Suprapubic skin (tissue), 4 donors: Measurements from ENCODE around the gene CNIH3. TPM values are rescaled to one million over a fixed set of nuclear protein-coding genes. Genes with fewer than 3 reads are reported as not detected.

Experiments used
- DNase-seq, 2 donors: peaks; one replicate each; pipeline ENCODE4 v3.0.0-alpha.2; 2019; ENCODE audit warnings: low spot score in 2 of 2
- H3K27ac ChIP-seq: fragments of 200-600 bp; sonication (generic); one replicate; pipeline ENCODE4 v1.5.1; 2019
- H3K27me3 ChIP-seq: fragments of 200-600 bp; sonication (generic); one replicate; pipeline ENCODE4 v1.5.1; 2019
- H3K36me3 ChIP-seq: fragments of 200-600 bp; sonication (generic); one replicate; pipeline ENCODE4 v1.5.1; 2019
- H3K4me1 ChIP-seq: fragments of 200-600 bp; sonication (generic); one replicate; pipeline ENCODE4 v1.5.1; 2019
- H3K4me3 ChIP-seq: fragments of 200-600 bp; sonication (generic); one replicate; pipeline ENCODE4 v1.5.1; 2019; ENCODE audit warnings: mild to moderate bottlenecking
- H3K9me3 ChIP-seq: fragments of 200-600 bp; sonication (generic); one replicate; pipeline ENCODE4 v1.5.1; 2019
- EP300 ChIP-seq: sonication (generic); formaldehyde crosslinking; IDR thresholded peaks from one replicate; pipeline ENCODE4 v1.6.1; 2017; ENCODE audit warnings: antibody characterized with exemption
- POLR2A ChIP-seq, 2 donors: fragments of 450-650 bp; IDR thresholded peaks; one replicate each; pipeline ENCODE4 v1.6.1; 2017; ENCODE audit warnings: antibody characterized with exemption in 2 of 2, mild to moderate bottlenecking in 2 of 2, moderate library complexity in 2 of 2
- POLR2AphosphoS5 ChIP-seq, 3 donors: sonication (generic); formaldehyde crosslinking; IDR thresholded peaks; one replicate each; pipeline ENCODE4 v1.6.1; 2017; ENCODE audit warnings: antibody characterized with exemption in 3 of 3
- WGBS: methylation state at CpG from one replicate; pipeline ENCODE4 v1.1.5; 2018; 5-methylcytosine and 5-hydroxymethylcytosine counted together
- total RNA-seq, 4 donors: library from RNA; depleted of rRNA; stranded (reverse); fragments of >200 nt; gene quantifications; one replicate each; pipeline ENCODE4 v1.1.0, GENCODE V29; 2016
- TF ChIP-seq, protein P1 (sequence below), 2 donors: fragments of 200-600 bp in 1 of 2; fragments of 450-650 bp in 1 of 2; sonication (generic) in 1 of 2; IDR thresholded peaks; one replicate each; pipeline ENCODE4 v1.5.1; 2016 to 2019; ENCODE audit warnings: antibody characterized with exemption in 2 of 2, mild to moderate bottlenecking in 1 of 2, moderate library complexity in 1 of 2

The CNIH3 gene
- total RNA-seq, 4 donors from 2014 or later = 0.57 to 6.7 (median 0.62) TPM; not detected in 1

DNA sequence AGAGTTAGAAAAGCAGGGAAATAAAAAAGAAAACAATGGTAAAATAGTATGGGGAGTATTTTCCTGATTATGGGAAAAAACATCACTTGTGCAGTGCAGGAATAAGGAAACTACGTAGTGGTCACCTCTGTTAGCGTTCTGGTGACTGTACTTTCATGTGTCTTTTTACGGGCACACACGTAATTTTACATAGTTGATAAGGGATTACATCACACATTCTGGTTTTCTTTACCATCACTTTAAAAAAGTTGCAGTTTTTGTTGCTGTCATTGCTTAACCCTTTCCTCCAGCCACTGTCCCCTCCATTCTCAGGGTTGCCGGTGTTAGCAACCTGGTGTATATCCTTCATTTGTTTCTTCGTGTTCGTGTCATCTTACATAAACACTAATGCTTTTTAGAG lies 35.1 kb downstream of the CNIH3 start:
- Histone ChIP-seq H3K36me3 (no peaks in the 10 kb centered on the region), H3K4me3 (no peak overlapping the region), H3K27me3 (no peaks in the 10 kb centered on the region), H3K4me1 (peaks cover 7% of the 10 kb centered on the region), H3K27ac (no peak overlapping the region), H3K9me3 (no peaks in the 10 kb centered on the region)
- DNase-seq = no peak
- 96% methylated on average over 7 of the region's 7 CpGs for WGBS
- TF ChIP-seq, protein P1, sequence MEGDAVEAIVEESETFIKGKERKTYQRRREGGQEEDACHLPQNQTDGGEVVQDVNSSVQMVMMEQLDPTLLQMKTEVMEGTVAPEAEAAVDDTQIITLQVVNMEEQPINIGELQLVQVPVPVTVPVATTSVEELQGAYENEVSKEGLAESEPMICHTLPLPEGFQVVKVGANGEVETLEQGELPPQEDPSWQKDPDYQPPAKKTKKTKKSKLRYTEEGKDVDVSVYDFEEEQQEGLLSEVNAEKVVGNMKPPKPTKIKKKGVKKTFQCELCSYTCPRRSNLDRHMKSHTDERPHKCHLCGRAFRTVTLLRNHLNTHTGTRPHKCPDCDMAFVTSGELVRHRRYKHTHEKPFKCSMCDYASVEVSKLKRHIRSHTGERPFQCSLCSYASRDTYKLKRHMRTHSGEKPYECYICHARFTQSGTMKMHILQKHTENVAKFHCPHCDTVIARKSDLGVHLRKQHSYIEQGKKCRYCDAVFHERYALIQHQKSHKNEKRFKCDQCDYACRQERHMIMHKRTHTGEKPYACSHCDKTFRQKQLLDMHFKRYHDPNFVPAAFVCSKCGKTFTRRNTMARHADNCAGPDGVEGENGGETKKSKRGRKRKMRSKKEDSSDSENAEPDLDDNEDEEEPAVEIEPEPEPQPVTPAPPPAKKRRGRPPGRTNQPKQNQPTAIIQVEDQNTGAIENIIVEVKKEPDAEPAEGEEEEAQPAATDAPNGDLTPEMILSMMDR (IDR thresholded peaks at IDR 0.05) = no peak
- TF ChIP-seq POLR2A (IDR thresholded peaks at IDR 0.05) = no peak
- no peak for TF ChIP-seq EP300
- TF ChIP-seq POLR2AphosphoS5 (IDR thresholded peaks at IDR 0.05) = no peak

DNA sequence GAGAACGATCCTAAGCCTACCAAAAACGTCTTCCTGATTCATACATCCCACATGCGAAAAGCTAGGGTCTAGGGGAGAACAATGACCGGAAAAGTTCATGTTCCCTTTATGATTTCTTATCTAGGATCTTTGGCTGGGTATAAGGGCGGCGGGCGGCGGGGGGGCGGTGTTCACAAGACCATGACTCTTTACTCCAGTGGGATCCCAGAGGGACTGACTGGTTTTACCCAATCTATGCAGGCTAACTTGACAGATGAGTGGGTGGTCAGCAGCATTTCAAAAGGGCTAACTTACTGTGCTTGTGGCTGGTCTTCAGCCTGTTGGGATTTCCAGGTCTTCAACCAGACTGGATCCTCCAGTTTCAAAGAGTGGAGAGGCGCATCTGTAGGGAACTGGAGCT lies 40.3 kb downstream of the CNIH3 start:
- H3K4me3 ChIP-seq = no peak overlapping the region
- peaks cover 7% of the 10 kb centered on the region for H3K4me1 ChIP-seq
- no peaks in the 10 kb centered on the region for H3K27me3 ChIP-seq
- no peak for TF ChIP-seq POLR2AphosphoS5 (IDR thresholded peaks at IDR 0.05)
- no peak for TF ChIP-seq POLR2A (IDR thresholded peaks at IDR 0.05)
- no peak for TF ChIP-seq EP300
- no peaks in the 10 kb centered on the region for H3K9me3 ChIP-seq
- 93% methylated on average over 10 of the region's 10 CpGs for WGBS
- H3K27ac ChIP-seq = no peak overlapping the region
- H3K36me3 ChIP-seq = no peaks in the 10 kb centered on the region
- no peak for DNase-seq

DNA sequence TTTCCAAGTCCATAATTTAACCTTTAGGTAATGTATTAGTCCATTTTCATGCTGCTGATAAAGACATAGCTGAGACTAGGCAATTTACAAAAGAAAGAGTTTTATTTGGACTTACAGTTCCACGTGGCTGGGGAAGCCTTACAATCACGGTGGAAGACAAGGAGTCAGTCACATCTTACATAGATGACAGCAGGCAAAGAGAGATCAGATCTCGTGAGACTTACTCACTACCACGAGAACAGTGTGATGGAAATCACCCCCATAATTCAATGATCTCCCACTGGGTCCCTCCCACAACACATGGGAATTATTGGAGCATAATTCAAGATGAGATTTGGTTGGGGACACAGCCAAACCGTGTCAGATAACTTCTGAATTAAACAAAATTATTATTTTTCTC lies 44.0 kb downstream of the CNIH3 start:
- Histone ChIP-seq H3K4me3 (no peak overlapping the region), H3K27ac (no peak overlapping the region), H3K9me3 (no peaks in the 10 kb centered on the region), H3K36me3 (no peaks in the 10 kb centered on the region), H3K27me3 (no peaks in the 10 kb centered on the region), H3K4me1 (no peaks in the 10 kb centered on the region)
- TF ChIP-seq, protein P1 (IDR thresholded peaks at IDR 0.05) = no peak
- no peak for TF ChIP-seq EP300
- no peak for TF ChIP-seq POLR2A (IDR thresholded peaks at IDR 0.05)
- TF ChIP-seq POLR2AphosphoS5 (IDR thresholded peaks at IDR 0.05) = no peak
- DNase-seq = no peak
- 62% methylated on average over 5 of the region's 5 CpGs for WGBS

DNA sequence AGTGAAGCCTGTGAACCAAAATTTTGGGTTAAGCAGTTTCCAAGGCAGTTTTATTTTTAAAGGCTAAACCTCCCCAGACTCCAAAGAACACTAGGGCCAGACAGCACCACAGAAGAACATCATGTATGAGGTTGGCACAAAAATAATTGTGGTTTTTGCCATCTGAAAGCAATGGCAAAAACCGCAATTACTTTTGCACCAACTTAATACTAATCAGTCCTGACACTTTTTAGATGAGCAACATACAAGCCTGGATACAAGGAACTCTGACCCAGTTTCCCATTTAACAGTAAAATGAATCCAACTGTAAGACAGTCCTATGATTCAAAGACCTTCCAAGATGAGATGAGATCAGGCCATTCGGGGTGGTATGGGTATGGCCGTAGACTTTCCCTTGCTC lies 46.8 kb downstream of the CNIH3 start:
- DNase-seq = no peak
- no peaks in the 10 kb centered on the region for H3K9me3 ChIP-seq
- H3K4me1 ChIP-seq = no peaks in the 10 kb centered on the region
- WGBS = 91% methylated on average over 3 of the region's 3 CpGs
- no peak overlapping the region for H3K27ac ChIP-seq
- no peak for TF ChIP-seq EP300
- no peak for TF ChIP-seq POLR2A (IDR thresholded peaks at IDR 0.05)
- no peak for TF ChIP-seq POLR2AphosphoS5 (IDR thresholded peaks at IDR 0.05)
- TF ChIP-seq, protein P1 (IDR thresholded peaks at IDR 0.05) = no peak
- no peak overlapping the region for H3K4me3 ChIP-seq
- H3K27me3 ChIP-seq = no peaks in the 10 kb centered on the region
- no peaks in the 10 kb centered on the region for H3K36me3 ChIP-seq

DNA sequence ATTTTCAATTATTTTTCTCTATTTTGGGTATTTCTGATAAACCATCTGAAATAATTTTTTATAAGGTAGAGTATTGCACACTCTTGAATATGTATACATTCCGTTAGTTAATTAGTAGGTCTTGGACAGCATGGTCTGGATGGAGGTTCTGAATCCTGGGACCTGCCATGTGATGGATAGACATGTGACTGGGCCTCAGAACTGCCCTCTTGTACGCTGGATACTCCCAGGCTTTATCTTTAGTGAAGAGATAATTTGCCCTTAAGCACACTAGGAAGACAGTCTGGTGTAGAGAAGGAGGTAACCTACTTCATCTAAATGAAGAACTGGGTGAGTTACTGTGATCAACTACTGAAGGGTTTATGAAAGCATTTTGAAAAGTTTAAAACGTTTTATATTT lies 48.9 kb downstream of the CNIH3 start:
- Histone ChIP-seq H3K4me1 (no peaks in the 10 kb centered on the region), H3K36me3 (no peaks in the 10 kb centered on the region), H3K9me3 (no peaks in the 10 kb centered on the region), H3K27me3 (no peaks in the 10 kb centered on the region), H3K27ac (no peak overlapping the region), H3K4me3 (no peak overlapping the region)
- no peak for DNase-seq
- 79% methylated on average over 3 of the region's 3 CpGs for WGBS
- TF ChIP-seq POLR2A (IDR thresholded peaks at IDR 0.05) (no peak), POLR2AphosphoS5 (IDR thresholded peaks at IDR 0.05) (no peak), EP300 (no peak)
- TF ChIP-seq, protein P1 (IDR thresholded peaks at IDR 0.05) = no peak

DNA sequence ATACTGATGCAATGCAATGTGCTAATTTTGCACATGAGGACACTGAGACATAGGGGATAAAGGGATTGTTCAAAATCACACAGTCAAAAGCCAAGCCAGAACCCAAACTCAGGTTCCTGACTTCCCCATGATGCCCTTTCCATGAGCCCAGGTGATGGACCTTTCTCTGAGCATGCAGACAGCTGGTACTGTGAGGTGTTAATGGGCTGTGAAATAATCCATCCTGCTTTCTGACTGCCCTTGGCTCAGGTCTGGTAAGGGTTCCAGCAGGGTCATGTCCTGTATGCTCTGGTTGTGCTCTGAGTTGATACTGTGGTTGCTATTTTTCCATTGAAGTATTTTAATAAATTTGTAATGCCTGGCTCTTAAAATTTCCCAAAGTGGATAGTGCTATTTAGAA lies 50.0 kb downstream of the CNIH3 start:
- no peak overlapping the region for H3K4me3 ChIP-seq
- H3K27me3 ChIP-seq = no peaks in the 10 kb centered on the region
- no peak for TF ChIP-seq POLR2A (IDR thresholded peaks at IDR 0.05)
- TF ChIP-seq, protein P1 (IDR thresholded peaks at IDR 0.05) = no peak
- no peak for TF ChIP-seq EP300
- TF ChIP-seq POLR2AphosphoS5 (IDR thresholded peaks at IDR 0.05) = no peak
- H3K9me3 ChIP-seq = no peaks in the 10 kb centered on the region
- H3K27ac ChIP-seq = no peak overlapping the region
- H3K4me1 ChIP-seq = no peaks in the 10 kb centered on the region
- DNase-seq = no peak
- no peaks in the 10 kb centered on the region for H3K36me3 ChIP-seq
